SW480 (cell line): ENCODE measurements around the gene CCDC39.
"Not testable (repeated sequence)": the region's sequence is repeated elsewhere in the genome, so short reads cannot be mapped to it uniquely, and the experiment has no call there.

ENCODE experiments used
- DNase-seq: peaks from one replicate; pipeline ENCODE4 v3.0.0-alpha.2; 2016; ENCODE audit warnings: low spot score

Gene CCDC39

GRCh38 chr3:180619723-180620122, 59.6 kb downstream of the CCDC39 start:
- no peak for DNase-seq

GRCh38 chr3:180618563-180618962, 60.7 kb downstream of the CCDC39 start:
- not testable (repeated sequence) for DNase-seq

GRCh38 chr3:180617049-180617448, 62.2 kb downstream of the CCDC39 start:
- DNase-seq, result no peak

GRCh38 chr3:180615954-180616353, 63.3 kb downstream of the CCDC39 start:
- DNase-seq, result no peak

- no peak for DNase-seq
These were observed 66.9 kb downstream of the CCDC39 start for GRCh38 chr3:180612364-180612763.

GRCh38 chr3:180611006-180611405, 68.3 kb downstream of the CCDC39 start:
- DNase-seq, result no peak

GRCh38 chr3:180601688-180602666, 77.3 kb downstream of the CCDC39 start, which contains the start of gene TTC14:
TTC14 (plus strand) TSS chr3:180602163; CDS start chr3:180602262, 99 bp downstream.
- DNase-seq, result peak; percentile 94

- DNase-seq, result no peak
These were observed 78.8 kb downstream of the CCDC39 start for GRCh38 chr3:180600473-180600872.

GRCh38 chr3:180595559-180595935, 83.7 kb downstream of the CCDC39 start:
- no peak for DNase-seq

- peak; percentile 52 for DNase-seq
These were observed 84.4 kb downstream of the CCDC39 start for GRCh38 chr3:180594631-180595558.

- DNase-seq, result not testable (repeated sequence)
These were observed 85.7 kb downstream of the CCDC39 start for GRCh38 chr3:180593631-180594030.

GRCh38 chr3:180590396-180590795, 88.9 kb downstream of the CCDC39 start:
- no peak for DNase-seq

- no peak for DNase-seq
These were observed 98.4 kb downstream of the CCDC39 start for GRCh38 chr3:180580934-180581333.

- no peak for DNase-seq
These were observed 103.7 kb downstream of the CCDC39 start for GRCh38 chr3:180575571-180575970.

GRCh38 chr3:180571831-180572598, 107.3 kb downstream of the CCDC39 start:
- no peak for DNase-seq

- no peak for DNase-seq
These were observed 109.1 kb downstream of the CCDC39 start for GRCh38 chr3:180570238-180570637.

GRCh38 chr3:180564676-180565075, 114.6 kb downstream of the CCDC39 start:
- no peak for DNase-seq
